UCSD-AML1 (cell line): ENCODE results near the gene AZU1.
A peak's percentile ranks its signal among the peaks of the same experiment; 100 is the strongest.
"Not testable (repeated sequence)": the region's sequence is repeated elsewhere in the genome, so short reads cannot be mapped to it uniquely, and the experiment has no call there.

ENCODE experiments used
- DNase-seq: peaks from one replicate; lab custom pipeline; 2025; ENCODE audit not compliant: unreplicated experiment; lab: John Stamatoyannopoulos, UW

The AZU1 gene

GRCh38 chr19:824885-825284 lies 2.8 kb upstream of the AZU1 start:
- DNase-seq = peak; percentile 26

- no peak for DNase-seq
Measured at GRCh38 chr19:825897-826644, 1.6 kb upstream of the AZU1 start.

- DNase-seq = no peak
Measured at GRCh38 chr19:827314-827709, 325 bp upstream of the AZU1 start.

- no peak for DNase-seq
Measured at GRCh38 chr19:829129-829758, 1.6 kb downstream of the AZU1 start.

GRCh38 chr19:831407-832369 lies 4.1 kb downstream of the AZU1 start:
- DNase-seq = no peak

GRCh38 chr19:834216-834615 lies 6.6 kb downstream of the AZU1 start:
- no peak for DNase-seq

- no peak for DNase-seq
Measured at GRCh38 chr19:835210-835810, 7.7 kb downstream of the AZU1 start.

GRCh38 chr19:840519-841206 lies 13.0 kb downstream of the AZU1 start, which contains the start of gene PRTN3:
TSS of gene PRTN3 (plus strand) at chr19:840999. CDS start at chr19:841009, 10 bp downstream.
- no peak for DNase-seq

- DNase-seq = not testable (repeated sequence)
Measured at GRCh38 chr19:842802-843179, 15.2 kb downstream of the AZU1 start.

- DNase-seq = no peak
Measured at GRCh38 chr19:843180-843835, 15.7 kb downstream of the AZU1 start.

- no peak for DNase-seq
Measured at GRCh38 chr19:843836-844545, 16.4 kb downstream of the AZU1 start.

GRCh38 chr19:844546-844971 lies 16.9 kb downstream of the AZU1 start:
- no peak for DNase-seq

GRCh38 chr19:845707-846521 lies 18.3 kb downstream of the AZU1 start:
- no peak for DNase-seq

- DNase-seq = no peak
Measured at GRCh38 chr19:848386-848921, 20.8 kb downstream of the AZU1 start.

GRCh38 chr19:849195-849594 lies 21.6 kb downstream of the AZU1 start:
- not testable (repeated sequence) for DNase-seq

GRCh38 chr19:850221-850978 lies 22.8 kb downstream of the AZU1 start:
- no peak for DNase-seq

- DNase-seq = no peak
Measured at GRCh38 chr19:850979-851335, 23.3 kb downstream of the AZU1 start.
